ENCODE results near the gene FAR2. TPM values are rescaled to one million over a fixed set of nuclear protein-coding genes. Genes with fewer than 3 reads are reported as not detected.

The FAR2 gene
- total RNA-seq, 4 donors from 2014 or later, result 13.2 to 27.4 (median 22.8) TPM

- no peak for TF ChIP-seq CTCF (IDR thresholded peaks at IDR 0.05; ENCODE audit: low read depth)
Observed at GRCh38 chr12:29216266-29216665, 67.2 kb downstream of the FAR2 start.

DNA sequence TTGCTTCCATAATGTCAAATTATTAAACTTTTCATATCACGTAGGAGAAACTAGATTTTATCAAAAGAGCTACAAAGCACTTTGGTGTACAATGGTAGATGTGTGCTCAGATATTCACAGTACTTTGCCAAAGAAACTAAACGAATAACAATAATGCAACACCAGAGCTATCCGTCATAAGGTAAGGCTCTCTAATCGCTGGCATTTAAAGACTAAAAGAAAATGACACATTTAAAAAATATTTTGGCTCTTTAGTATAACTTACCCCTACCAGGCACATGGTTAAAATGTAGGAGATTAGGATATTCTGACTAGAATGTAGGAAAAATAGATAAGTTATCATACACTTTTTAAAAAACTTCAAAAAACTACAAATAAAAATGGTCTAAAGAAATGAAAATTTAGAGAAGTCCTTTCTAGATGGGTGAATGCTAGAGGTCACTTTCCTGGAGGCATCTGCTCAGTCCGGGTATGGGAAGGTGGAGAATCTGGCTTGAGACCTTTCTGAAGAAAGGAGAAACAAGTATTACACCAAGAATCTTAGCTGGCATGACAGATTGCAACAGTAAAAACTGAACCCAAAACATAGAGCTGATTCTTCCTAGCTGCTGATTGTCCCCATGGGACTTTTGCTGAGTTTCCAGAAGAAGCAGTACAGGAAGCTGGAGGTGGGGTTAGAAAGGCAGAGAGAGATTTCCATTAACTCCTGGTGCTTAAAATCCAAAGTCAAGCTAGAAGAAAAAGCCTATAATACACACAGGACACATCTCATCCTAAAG lies 67.9 kb downstream of the FAR2 start:
- TF ChIP-seq CTCF (IDR thresholded peaks at IDR 0.05; ENCODE audit: low read depth), result no peak

GRCh38 chr12:29220632-29221336 lies 71.7 kb downstream of the FAR2 start:
- TF ChIP-seq CTCF (IDR thresholded peaks at IDR 0.05; ENCODE audit: low read depth), result no peak

DNA sequence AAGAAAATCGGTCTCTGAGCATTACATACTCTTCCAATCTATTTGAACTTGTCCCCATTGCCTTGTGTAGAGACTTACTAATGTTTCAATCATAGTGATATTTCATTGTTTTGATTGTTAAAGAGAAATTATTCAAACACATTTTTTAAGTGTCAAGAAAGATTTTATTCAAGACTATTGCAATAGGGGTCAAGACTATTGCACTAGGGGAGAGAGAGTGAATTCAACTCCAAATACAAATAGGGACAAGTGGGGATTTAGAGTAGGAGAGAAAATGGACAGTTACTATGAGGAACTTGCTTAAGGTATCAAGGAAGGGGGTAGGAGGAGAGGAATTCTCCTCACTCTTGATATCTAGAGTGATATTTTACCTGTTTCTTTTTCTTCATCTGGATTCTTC lies 73.1 kb downstream of the FAR2 start:
- no peak for TF ChIP-seq CTCF (IDR thresholded peaks at IDR 0.05; ENCODE audit: low read depth)

DNA sequence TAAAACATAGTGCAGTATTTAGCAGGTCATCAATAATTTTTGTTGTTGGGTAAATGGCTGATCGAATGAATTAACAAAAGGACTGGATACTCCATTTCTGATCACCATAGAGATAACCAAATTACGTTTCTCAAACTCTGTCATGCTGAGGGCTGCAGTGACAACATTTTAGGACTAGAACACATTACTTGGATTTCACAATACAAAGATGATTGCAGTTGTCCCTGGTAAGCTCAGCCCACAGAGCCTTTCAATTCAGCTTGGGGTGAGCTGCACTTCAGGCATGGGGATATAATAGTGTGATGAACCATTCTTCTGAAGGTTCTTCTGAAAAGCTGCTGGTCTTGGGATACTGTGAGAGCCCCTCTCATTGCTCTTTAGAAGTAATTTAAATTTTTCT lies 74.3 kb downstream of the FAR2 start:
- TF ChIP-seq CTCF (IDR thresholded peaks at IDR 0.05; ENCODE audit: low read depth), result no peak

GRCh38 chr12:29223956-29224543 lies 75.0 kb downstream of the FAR2 start:
- no peak for TF ChIP-seq CTCF (IDR thresholded peaks at IDR 0.05; ENCODE audit: low read depth)

- no peak for TF ChIP-seq CTCF (IDR thresholded peaks at IDR 0.05; ENCODE audit: low read depth)
Observed at GRCh38 chr12:29224572-29224971, 75.5 kb downstream of the FAR2 start.

All from subcutaneous adipose tissue (tissue), 4 donors.